Kasumi-1 (cell line): Measurements from ENCODE around the gene GPR107.
"Not testable (repeated sequence)": the region's sequence is repeated elsewhere in the genome, so short reads cannot be mapped to it uniquely, and the experiment has no call there.

ENCODE experiments used
- DNase-seq, 2 experiments: peaks; one replicate each; lab custom pipeline; 2025; lab: John Stamatoyannopoulos, UW

GPR107 gene

DNA sequence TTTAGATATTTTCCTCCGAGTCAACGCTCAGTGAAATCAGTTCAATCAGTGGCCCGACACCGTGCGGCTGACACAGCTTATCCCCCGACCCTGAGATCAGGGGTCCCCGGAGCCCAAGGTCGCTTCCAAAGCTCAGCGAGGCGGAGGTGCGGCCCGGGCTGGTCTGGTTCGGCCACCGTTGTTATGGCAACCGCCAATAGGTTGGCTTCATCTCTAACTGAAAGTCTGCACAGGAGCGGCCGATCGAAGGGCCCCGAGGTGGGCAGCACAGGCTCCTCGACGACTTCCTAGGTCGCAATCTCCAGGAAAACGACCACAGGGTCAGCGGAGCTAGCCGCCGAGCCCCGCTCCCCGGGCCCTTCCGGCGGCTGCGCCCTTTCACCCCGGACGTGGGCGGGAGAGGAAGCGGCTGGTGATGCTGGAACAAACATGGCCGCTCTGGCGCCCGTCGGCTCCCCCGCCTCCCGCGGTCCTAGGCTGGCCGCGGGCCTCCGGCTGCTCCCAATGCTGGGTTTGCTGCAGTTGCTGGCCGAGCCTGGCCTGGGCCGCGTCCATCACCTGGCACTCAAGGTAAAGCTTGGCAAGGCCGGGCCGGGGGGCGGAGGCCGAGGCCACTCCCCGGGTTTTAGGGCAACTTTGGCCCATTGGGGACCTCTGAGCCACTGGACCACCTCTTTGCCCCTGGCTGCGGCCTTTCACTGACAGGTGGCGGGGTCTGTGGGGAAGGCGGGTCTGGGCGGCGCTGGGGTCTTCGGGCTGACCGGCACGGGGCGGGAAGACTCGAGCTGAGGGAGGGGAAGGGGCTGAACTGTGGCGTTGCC lies at the start of gene GPR107:
Gene GPR107 (plus strand): TSS at position 403 of the 821 bp plus-strand sequence. CDS start 27 bp downstream, at position 430.
- peak; percentile 62 to 64 for DNase-seq

DNA sequence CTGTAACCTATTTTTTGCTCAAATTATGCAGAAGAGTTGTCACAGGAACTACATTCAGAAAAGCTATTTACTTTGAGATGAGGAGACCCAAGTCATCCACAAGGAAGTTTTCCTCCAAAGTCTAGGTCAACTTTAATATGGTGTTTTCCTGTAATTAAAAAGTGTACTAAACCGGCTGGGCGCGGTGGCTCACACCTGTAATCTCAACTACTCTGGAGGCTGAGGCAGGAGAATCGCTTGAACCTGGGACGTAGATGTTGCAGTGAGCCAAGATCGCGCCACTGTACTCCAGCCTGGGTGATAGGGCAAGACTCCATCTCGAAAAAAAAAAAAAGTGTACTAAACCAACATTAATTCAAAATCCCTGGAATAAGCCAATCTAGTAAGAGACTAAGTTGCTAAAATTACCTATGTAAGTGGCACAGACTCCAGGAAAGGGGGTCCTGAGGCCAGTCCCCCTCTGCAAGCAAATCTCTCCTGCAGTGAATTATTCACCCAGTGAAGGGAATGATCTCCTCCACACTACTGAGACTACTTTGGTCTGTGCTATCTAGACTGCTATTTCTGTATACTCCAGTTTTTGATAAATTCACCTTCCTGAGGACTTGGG lies 49.7 kb upstream of the GPR107 start:
- no peak for DNase-seq

DNA sequence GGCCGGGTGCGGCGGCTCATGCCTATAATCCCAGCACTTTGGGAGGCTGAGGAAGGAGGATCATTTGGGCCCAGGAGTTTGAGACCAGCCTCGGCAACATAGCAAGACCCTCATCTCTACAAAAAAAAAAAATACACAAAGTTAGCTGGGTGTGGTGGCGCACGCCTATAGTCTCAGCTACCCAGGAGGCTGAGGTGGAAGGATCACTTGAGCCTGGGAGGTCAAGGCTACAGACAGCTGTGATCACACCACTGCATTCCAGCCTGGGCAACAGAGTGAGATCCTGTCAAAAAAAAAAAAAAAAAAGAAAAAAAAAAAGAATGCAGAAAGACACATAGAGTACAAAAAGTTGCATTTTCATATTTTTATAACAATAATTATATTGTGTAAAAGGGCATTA lies 46.8 kb upstream of the GPR107 start:
- DNase-seq = not testable (repeated sequence)

DNA sequence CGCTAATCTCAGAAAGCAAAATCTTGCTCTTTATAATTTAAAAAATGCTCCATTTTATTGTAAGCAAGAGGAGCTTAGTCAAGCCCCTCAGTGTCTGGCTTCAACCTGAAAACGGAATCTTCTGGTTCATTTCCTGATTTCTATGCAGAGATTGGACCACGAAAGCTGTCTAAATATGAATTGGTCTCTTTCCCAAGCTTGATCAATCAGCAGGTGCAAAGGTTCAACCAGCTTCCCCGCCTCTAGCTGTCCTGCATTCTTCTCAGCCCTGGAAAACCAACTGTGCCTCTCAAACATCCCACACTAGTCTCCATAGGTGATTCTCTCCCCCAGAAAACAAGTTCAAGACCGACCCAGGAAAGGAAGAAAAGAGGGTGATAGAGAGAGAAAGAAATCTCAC lies 45.2 kb upstream of the GPR107 start:
- DNase-seq = no peak

DNA sequence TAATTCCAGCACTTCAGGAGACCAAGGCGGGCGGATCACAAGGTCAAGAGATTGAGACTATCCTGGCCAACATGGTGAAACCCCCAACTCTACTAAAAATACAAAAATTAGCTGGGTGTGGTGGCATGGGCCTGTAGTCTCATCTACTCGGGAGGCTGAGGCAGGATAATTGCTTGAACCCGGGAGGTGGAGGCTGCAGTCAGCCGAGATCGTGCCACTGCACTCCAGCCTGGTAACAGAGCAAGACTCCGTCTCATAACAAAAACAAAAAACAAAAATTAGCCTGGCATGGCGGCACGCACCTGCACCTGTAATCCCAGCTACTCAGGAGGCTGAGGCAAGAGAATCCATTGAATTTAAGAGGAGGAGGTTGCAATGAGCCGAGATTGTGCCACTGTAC lies 44.2 kb upstream of the GPR107 start:
- not testable (repeated sequence) for DNase-seq

DNA sequence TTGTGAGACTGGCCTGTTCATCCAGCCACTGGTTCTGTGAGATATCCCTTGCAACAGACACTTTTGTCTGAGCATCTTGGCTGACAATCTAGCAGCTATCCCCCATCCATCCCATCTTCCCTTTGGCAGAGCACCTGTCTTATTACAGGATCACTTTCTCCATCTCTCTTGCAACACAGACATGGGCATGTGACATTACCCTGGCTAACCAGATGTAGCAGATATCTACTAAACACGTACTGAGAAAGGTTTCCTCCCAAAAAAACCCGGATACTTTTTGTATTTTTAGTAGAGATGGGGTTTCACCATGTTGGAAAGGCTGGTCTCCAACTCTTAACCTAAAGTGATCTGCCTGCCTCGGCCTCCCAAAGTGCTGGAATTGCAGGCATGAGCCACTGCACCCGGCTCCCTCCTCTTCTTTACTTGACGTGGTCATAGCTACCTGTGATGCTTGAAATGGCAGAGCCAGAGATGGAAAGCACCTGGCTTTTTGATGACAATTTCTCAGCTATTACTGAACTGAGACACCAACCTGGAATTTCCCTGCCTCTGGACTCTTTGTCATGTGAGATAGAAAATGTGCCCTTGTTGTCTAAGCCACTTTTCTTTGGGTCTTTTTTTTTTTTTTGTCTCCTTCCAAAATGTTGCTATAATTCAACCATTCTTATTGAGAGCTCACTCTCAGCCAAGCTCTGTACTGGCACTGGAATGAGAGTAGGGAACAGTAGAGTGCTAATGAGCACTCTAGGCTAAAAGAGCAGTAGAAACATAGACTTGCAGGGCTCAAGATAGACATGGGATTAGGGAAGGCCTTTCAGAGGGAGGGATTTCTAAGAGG lies 43.3 kb upstream of the GPR107 start:
- DNase-seq = no peak

DNA sequence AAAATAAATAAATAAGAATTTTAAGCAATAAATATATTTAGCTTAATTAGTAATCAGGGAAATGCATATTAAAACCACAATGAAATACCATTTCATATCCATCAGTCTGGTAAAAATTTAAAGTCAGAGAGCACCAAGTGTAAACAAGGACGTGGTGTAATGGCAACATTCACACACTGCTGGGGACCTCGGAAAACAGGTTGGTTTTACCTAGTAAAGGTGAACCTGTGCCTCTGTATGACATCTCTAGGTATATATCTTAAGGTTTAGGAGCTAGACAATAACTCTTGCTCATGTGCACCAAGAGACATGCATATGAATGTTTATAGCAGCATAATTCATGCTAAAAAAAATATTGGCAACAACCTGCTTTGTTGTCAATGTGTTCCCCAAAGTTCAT lies 40.4 kb upstream of the GPR107 start:
- DNase-seq = no peak

DNA sequence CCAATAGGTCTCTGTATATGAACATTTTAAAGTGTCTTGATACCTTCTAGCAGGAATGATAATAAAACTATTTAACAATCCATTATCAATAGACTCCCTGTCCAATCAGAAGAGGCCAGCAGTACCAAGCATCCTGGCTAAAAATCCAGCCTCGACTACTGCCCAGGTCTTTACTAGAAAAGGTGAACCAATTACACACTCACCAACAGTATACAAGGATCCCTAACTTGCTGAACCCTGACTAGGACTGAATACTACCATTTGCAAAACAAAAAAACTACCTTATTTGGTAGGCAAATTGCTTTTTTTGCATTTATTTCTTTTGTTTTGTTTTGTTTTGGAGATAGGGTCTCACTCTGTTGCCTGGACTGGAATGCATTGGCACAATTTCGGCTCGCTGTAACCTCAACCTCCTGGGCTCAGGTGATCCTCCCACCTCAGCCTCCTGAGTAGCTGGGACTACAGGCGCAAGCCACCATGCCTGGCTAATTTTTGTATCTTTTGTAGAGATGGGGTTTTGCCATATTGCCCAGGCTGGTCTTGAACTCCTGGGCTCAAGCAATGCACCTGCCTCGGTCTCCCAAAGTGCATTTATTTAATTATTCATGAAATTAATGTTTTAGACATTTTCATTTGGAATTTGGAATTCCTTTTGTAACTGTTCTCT lies 38.2 kb upstream of the GPR107 start:
- no peak for DNase-seq

DNA sequence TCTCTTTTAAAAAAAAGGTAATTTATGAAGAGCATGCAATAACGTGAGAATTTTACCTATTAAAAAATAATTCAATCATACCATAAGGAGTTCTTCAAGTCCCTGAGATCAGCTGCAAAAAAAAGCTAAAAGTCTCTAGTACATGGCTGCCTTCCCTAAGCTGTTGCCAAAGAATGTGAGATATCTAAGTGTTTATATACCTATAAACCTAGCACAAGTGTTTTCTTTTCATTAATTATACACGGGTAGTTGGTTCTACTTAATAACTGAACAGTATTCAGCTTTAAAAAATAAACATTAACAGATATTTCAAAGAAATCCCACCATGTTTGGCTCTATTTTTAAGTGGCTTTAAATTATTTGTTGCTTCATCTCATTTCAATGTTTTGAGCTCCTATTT lies 36.6 kb upstream of the GPR107 start:
- no peak for DNase-seq

DNA sequence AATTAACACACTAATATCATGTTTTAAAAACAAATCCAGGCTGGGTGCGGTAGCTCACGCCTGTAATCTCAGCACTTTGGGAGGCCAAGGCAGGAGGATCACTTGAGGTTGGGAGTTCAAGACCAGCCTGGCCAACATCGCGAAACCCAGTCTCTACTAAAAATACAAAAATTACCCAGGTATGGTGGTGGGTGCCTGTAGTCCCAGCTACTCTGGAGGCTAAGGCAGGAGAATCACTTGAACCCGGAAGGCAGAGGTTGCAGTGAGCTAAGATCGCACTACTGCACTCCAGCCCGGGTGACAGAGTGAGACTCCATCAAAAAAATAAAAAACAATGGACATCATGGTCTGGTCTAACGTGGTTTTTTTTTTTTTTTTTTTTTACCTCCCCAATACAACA lies 36.2 kb upstream of the GPR107 start:
- not testable (repeated sequence) for DNase-seq

DNA sequence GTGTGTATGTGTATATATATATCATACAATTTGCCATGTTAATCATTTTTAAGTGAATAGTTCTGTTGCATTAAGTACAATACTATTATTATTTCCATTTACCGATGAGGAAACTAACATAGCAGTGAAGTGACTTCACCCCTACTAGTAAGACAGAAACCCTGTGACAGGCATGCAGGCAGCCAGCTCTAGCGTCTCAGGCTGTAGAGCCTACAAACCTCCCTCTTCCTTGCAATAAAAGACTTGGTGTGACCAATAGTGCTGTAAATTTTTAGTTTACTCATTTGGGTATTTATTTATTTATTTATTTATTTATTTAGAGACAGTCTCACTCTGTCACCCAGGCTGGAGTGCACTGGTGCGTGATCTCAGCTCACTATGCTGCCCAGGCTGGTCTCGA lies 35.4 kb upstream of the GPR107 start:
- no peak for DNase-seq

DNA sequence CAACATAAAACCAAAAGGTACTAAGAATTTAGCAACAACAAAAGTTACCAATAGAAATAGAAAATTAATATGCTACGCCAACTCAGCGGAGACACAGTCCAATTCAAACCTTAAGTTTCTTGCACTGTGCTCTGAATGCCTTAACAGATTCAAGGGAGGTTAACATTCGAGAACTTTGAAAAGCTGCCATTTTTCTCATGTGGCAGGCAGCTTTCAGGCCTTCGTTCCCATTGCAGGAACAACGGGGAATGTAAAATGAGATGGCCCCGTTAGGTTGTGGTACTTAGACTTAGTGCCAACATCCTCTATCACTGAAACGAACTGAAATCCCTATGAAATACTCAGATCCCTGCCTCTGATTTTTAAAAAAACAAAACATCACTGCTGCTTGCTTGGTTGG lies 33.1 kb upstream of the GPR107 start:
- DNase-seq = no peak

DNA sequence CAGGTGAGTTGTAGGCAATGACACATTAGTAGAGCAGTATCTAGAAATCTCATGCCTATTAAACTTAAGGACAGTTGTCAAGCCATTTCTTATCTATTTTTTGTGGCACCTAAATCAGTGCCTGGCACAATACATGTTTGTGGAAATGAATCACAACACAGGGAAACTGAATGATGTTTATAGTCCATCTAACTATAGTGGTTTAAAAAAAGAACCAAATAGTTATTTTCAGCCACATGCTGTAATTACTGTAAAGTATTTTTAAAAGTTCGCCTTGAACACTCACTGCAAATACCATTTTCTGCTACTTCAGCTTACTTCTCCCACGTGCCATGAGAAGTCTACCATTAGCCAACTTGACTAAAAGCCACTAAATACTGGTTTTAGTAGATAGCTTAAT lies 32.6 kb upstream of the GPR107 start:
- no peak for DNase-seq

DNA sequence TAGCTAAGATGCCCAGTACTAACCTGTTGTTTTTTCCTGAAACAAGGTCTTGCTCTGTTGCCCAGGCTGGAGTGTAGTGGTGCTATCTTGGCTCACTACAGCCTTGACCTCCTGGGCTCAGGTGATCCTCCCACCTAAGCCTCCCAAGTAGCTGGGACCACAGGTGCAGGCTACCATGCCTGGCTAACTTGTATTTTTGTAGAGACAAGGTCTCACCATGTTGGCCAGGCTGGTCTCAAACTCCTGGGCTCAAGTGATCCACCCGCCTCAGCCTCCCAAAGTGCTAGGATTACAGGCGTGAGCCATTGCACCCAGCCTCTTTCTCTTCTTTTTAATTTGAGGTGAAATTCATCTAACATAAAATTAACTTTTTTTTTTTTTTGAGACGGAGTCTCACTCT lies 31.9 kb upstream of the GPR107 start:
- not testable (repeated sequence) for DNase-seq

DNA sequence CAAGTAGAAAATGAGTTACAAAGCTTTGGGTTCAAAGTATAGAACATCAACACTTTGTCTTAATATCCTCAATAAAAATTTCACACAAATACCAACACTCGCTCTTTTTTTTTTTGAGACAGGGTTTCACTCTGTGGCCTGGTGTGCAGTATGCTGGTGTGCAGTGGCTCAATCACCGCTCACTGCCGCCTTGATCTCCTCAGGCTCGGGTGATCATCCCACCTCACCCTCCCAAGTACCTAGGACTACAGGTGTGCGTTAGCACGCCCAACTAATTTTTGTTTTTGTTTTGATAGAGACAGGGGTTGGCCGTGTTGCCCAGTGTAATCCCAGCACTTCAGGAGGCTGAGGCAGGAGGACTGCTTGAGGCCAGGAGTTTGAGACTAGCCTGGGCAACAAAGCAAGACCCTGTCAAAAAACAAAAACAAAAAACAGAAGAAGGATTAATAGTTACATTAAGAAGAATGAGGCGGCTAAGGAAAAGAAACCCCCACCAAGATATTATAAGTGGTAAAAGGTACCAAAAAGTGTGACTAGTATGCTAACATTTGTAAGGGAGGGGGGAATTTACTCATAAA lies 31.1 kb upstream of the GPR107 start:
- no peak for DNase-seq

DNA sequence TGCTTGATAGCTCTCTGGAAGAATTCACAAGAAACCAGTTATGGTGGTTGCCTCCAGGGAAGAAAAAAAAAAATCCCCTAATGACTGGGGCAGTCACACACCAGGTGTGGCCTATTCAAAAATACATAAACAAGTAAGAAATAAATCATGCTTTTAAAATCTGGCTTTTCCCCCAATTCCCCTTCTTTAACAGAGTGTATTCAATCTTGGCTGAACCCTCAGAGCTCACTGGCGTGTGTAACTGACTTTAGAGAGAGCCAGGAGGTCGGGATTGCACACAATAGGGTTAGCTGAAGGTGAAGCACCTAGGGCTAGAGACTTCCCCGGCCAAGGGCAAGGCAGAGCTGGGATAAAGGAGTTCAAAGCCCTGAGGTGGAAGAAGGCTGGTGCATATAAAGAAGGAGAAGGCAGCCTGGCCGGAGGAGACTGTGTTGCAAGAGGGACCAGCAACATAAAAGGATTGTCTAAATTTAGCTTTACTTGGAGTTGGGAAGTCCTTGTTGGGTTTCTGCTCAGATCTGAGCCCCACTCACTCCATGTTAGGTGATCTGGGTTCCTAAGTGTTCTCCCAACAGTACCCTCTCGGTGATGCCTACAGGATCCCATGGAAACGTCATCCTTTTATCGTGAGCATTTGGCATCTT lies 30.4 kb upstream of the GPR107 start:
- DNase-seq = no peak

DNA sequence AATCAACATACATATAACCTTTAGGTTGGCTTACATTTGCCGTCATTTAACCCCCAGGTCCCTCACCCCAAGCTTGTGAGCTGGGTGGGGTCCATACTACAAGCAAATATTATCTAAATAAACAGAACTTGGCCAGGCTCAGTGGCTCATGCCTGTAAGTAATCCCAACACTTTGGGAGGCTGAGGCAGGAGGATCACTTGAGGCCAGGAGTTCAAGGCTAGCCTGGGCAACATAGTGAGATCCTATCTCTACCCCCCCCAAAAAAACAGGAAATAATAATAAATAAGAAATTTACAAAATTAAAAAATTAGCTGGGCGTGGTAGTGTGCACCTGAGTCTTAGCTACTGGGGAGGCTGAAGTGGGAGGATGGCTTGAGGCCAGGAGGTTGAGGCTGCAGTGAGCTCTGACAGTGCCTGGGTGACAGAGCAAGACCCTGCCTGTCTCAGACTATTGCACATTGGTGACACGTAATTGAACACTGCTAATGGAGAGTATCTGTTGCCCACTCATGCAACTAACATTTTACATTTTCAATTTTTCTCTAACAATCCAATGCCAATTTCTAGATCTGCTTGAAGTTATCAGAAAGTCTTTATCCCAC lies 29.6 kb upstream of the GPR107 start:
- no peak for DNase-seq

DNA sequence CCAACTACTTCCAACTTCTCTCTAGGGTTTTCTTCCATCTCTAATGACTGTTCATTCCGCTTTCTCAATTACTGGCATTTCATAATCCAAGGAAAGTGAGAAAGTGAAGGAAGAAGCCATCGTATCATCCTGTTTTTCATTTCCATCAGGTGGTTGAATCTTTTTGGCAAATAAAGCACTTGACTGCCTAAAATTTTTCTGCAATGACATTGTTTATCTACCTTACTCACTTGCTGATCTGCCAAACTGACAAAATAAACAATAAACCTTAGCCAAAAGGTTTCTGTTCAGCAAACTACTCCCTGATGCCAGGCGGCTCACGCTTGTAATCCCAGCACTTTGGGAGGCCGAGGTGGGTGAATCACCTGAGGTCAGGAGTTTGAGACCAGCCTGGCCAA lies 29.1 kb upstream of the GPR107 start:
- DNase-seq = no peak

DNA sequence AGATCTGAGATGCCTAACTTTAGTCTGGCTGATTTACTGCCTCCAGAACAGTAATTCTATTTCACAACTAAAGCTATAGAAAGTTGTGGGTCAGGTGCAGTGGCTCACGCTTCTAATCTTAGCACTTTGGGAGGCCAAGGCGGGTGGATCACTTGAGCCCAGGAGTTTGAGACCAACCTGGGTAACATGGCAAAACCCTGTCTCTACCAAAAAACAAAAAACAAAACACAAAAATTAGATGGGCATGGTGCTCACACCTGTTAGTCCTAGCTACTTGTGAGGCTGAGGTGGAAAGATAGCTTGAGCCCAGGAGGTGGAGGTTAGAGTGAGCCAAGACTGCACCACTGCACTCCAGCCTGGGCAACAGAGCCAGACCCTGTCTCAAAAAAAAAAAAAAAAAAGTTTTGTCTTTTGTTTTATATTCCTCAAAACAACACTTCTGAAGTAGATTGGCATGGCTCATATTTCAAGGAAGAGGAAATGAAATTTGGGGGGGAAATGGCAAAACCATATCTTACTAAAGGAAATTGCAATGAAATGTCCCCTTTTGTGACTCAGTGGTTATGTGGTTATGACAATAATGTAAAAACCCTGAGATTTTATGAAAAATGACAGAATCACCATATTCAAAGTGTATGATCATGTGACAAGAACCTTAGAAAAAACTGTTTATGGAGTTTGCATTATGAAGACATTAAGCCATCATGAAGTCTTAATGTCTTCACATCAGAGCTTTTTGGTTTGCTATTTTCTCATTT lies 26.9 kb upstream of the GPR107 start:
- no peak for DNase-seq
